ENCODE data around the gene PHACTR3.

GRCh38 chr20:59577037-59577808 is 27.1 kb upstream of the PHACTR3 start:
- TF ChIP-seq POLR2AphosphoS5 (IDR thresholded peaks at IDR 0.05) = no peak
- TF ChIP-seq CTCF (IDR thresholded peaks at IDR 0.05) = no peak

Data from gastroesophageal sphincter (tissue), 3 donors.